Cardiac muscle cell (in vitro differentiated cells and primary cell): ENCODE data around the gene DAZAP1. TPM values are rescaled to one million over a fixed set of nuclear protein-coding genes. Genes with fewer than 3 reads are reported as not detected.
"Not testable (repeated sequence)": the region's sequence is repeated elsewhere in the genome, so short reads cannot be mapped to it uniquely, and the experiment has no call there.

ENCODE experiments used
- DNase-seq, 2 donors: peaks; one replicate each; pipeline versions ENCODE4 v3.0.0 to v3.0.0-alpha.2; 2010 to 2017; ENCODE audit warnings: low read depth in 1 of 2, low spot score in 1 of 2
- H3K27ac ChIP-seq: fragments of 200-600 bp; sonication (generic); 2 replicates; pipeline ENCODE4 v1.5.1; 2016
- H3K27me3 ChIP-seq: fragments of 200-600 bp; sonication (generic); 2 replicates; pipeline ENCODE4 v1.6.0; 2016; ENCODE audit warnings: control low read depth
- H3K36me3 ChIP-seq: fragments of 200-600 bp; sonication (generic); 2 replicates; pipeline ENCODE4 v1.5.1; 2016; ENCODE audit warnings: control low read depth
- H3K4me1 ChIP-seq: fragments of 200-600 bp; sonication (generic); 2 replicates; pipeline ENCODE4 v1.8.1; 2017; ENCODE audit warnings: low read depth, mild to moderate bottlenecking, mixed run types
- H3K4me3 ChIP-seq: fragments of 200-600 bp; sonication (generic); 2 replicates; pipeline ENCODE4 v1.5.1; 2016; ENCODE audit warnings: mild to moderate bottlenecking
- H3K9me3 ChIP-seq: fragments of 200-600 bp; sonication (generic); 2 replicates; pipeline ENCODE4 v1.5.1; 2017; ENCODE audit warnings: low read depth, mild to moderate bottlenecking, control low read depth
- polyA plus RNA-seq: library from polyadenylated mRNA; unstranded; fragments of >200 nt; fragmentation: Nextera tagmentation; extraction: Ambion mirVana; gene quantifications from 2 replicates; pipeline ENCODE4 v1.2.1, GENCODE V29; 2016
- total RNA-seq: library from RNA; depleted of rRNA; stranded (reverse); fragments of >200 nt; gene quantifications from 2 replicates; pipeline ENCODE4 v1.2.3, GENCODE V29; 2016
- TF ChIP-seq, protein P1 (sequence below): IDR thresholded peaks from 2 replicates; pipeline ENCODE4 v1.5.1; 2012; ENCODE audit warnings: low read depth, mild to moderate bottlenecking, low read length

DAZAP1 gene
- total and polyA plus RNA-seq, 2 experiments from 2014 or later = 43.0 to 112 TPM

DNA sequence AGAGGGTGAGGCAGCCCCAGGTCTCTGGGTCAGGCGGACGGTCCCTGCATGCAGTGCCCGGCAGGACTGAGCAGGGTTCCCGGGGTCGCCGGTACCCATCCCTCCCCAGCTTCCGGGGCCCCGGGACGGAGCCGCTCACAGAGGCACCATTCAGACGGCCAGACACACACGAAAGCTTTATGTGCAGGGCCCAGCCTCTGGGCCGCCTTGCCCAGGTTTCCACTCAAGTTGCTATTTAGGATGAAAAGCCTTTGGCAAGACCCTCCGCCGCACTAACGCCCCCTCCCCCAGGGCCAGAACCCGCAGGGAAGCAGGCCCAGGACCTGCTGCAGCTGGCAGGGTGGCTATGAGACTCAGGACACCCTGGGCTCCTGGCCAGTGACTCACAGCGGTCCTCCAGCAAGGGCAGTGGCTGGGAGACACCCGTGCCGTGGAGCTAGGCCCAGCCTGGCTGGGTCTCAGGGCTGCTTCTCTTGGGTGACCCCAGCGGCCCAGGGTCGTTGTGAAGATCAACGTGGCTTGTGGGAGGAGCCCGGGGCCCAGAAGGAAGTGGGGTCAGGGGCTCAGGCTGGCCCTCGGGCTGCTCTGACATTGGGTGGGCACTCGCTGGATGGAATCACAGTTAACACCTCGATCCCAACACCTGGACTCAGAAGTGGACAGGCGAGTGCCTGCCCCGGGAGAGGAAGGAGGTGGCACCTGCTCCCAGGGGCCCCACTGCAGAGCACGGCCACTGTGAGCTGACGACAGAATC lies 66.8 kb downstream of the DAZAP1 start:
- no peak overlapping the region for H3K4me3 ChIP-seq
- DNase-seq = no peak
- no peaks in the 10 kb centered on the region for H3K36me3 ChIP-seq
- peaks cover 9% of the 10 kb centered on the region for H3K4me1 ChIP-seq
- no peak overlapping the region for H3K27ac ChIP-seq
- H3K27me3 ChIP-seq = peaks cover 46% of the 10 kb centered on the region
- no peaks in the 10 kb centered on the region for H3K9me3 ChIP-seq
- TF ChIP-seq, protein P1, sequence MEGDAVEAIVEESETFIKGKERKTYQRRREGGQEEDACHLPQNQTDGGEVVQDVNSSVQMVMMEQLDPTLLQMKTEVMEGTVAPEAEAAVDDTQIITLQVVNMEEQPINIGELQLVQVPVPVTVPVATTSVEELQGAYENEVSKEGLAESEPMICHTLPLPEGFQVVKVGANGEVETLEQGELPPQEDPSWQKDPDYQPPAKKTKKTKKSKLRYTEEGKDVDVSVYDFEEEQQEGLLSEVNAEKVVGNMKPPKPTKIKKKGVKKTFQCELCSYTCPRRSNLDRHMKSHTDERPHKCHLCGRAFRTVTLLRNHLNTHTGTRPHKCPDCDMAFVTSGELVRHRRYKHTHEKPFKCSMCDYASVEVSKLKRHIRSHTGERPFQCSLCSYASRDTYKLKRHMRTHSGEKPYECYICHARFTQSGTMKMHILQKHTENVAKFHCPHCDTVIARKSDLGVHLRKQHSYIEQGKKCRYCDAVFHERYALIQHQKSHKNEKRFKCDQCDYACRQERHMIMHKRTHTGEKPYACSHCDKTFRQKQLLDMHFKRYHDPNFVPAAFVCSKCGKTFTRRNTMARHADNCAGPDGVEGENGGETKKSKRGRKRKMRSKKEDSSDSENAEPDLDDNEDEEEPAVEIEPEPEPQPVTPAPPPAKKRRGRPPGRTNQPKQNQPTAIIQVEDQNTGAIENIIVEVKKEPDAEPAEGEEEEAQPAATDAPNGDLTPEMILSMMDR = no peak

DNA sequence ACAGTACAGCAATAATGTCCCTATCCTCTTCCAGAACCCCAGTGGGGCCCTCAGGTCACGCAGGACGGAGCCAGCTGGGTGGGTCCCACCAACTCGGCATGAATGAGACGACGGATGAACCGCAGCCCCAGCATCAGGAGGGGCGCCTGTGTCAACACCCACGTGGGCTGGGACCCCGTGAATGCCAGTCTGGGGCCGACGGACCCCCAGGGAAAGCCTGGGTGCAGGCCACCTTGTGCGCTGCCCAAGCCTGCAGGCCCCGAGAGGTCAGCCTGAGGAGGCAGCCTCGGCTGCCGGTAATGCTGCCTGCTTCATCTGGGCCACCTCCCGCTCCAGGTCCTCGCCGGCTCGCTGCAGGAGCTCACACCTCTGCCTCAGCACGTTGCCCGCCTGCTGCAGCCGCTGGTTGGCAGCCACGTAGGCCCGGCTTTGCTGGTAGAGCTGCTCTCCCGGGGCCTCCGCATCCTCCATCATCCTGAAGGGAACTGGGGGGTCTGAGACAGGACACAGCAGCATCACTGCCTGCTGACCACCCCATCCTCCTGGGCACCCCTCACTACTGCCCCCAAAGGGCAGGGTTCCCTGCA lies 67.5 kb downstream of the DAZAP1 start:
- no peak overlapping the region for H3K4me3 ChIP-seq
- H3K27ac ChIP-seq = no peak overlapping the region
- TF ChIP-seq, protein P1 = no peak
- H3K4me1 ChIP-seq = peaks cover 14% of the 10 kb centered on the region
- peaks cover 39% of the 10 kb centered on the region for H3K27me3 ChIP-seq
- H3K9me3 ChIP-seq = no peaks in the 10 kb centered on the region
- DNase-seq = no peak
- no peaks in the 10 kb centered on the region for H3K36me3 ChIP-seq

DNA sequence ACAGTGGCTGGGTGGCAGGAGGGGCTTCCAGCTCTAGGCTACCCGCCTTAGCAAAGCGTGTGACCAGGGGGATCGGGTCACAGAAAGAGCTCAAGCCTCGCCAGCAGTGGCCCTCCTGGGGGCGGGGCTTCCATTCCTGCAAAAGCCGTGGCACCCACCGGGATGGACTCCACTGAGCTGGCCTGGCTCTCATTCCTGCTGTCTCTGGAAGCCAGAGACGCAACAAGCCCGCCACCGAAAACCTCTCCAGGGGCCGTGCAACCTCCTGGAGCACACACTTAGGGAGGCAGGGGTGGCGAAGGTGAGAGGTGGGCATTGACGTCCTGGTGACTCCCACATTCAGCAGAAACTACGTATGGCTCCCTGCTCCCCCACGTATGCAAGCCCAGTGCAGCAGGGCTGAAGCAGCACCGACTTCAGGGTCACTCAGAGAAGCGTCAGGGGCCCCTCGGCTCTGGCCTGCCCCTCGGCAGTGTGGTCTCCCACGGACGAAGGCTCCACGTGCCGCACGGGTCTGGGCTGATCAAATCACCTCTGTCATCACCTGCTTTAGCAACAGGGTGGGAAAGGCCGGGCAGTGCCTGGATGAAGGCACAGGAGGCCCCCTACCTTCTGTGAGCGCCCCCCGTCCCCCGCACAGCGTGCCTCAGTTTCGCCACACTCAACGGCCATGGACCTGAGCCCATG lies 68.5 kb downstream of the DAZAP1 start:
- H3K4me1 ChIP-seq = peaks cover 7% of the 10 kb centered on the region
- H3K27me3 ChIP-seq = peaks cover 29% of the 10 kb centered on the region
- no peak overlapping the region for H3K4me3 ChIP-seq
- no peak for DNase-seq
- H3K27ac ChIP-seq = no peak overlapping the region
- H3K36me3 ChIP-seq = no peaks in the 10 kb centered on the region
- no peaks in the 10 kb centered on the region for H3K9me3 ChIP-seq
- TF ChIP-seq, protein P1 = no peak

DNA sequence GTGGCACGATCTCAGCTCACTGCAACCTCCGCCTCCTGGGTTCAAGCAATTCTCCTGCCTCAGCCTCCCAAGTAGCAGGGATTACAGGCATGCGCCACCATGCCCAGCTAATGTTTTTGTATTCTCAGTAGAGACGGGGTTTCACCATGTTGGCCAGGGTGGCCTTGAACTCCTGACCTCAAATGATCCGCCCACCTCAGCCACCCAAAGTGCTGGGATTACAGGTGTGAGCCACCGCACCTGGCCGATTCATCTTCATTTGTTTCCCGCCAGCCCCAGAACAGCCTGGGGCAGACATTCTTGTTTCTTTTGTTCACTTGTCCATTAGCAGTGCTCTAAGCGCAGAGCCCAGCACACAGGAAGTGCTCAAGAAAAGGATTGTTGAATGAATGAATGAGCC lies 69.7 kb downstream of the DAZAP1 start:
- not testable (repeated sequence) for H3K36me3 ChIP-seq, H3K9me3 ChIP-seq, H3K4me1 ChIP-seq, H3K27ac ChIP-seq, H3K4me3 ChIP-seq, DNase-seq
- peaks cover 18% of the 10 kb centered on the region for H3K27me3 ChIP-seq

DNA sequence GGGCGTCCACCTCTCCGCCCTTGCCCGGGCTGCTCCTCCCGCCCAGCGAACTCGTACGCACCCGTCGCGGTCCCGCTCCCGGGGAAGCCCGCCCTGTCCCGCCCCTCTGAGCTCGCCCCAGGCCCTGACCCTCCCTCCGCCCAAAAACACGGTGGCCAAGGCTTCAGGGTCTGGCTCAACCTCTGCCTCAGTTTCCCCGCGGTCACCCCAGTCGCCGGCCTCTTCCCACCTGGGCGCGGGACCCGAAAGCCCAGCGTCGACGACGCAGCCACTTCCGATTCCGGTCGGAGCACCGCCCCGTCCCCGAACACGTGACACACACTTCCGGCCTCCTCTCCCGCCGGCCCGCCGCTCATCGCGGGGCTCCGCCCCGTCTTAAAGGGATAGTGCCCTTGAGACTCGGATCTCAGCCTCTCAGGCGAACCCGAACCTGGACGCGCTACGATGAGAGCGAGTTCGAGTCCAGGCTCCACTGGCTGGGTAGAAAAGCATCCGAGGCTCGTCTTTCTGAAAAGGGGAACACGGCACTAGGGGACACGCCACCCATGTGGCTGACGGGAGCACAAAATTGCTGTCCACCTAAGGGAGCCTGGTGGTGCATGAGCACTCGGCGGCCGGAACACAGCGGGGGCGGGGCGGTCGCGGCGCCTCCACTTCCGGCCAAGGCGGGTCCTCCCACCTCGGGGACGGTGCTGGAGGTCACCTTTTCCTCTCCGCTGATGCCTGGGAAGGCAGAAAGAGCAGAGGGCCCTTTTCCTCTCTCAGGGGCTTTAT lies 71.7 kb downstream of the DAZAP1 start, which contains the start of gene C19orf25:
TSS of gene C19orf25 (minus strand) at position 282 of the 774 bp plus-strand sequence. CDS start 312 bp downstream, outside the sequence.
- Histone ChIP-seq H3K36me3 (no peaks in the 10 kb centered on the region), H3K9me3 (no peaks in the 10 kb centered on the region), H3K4me1 (peaks cover 5% of the 10 kb centered on the region), H3K27ac (peak within 1 kb of the TSS; percentile 62), H3K27me3 (no peaks in the 10 kb centered on the region), H3K4me3 (peak within 1 kb of the TSS; percentile 59)
- peak; percentile 95 to 96 for DNase-seq
- TF ChIP-seq, protein P1 = no peak
